Rectal smooth muscle tissue (tissue), 1 donor: ENCODE data around the gene AVPR1B.

Experiments
- H3K27ac ChIP-seq: one replicate; pipeline ENCODE4 v1.7.0; 2013; ENCODE audit warnings: low read depth, low read length, inconsistent platforms
- H3K27me3 ChIP-seq: one replicate; pipeline ENCODE4 v1.7.0; 2013; ENCODE audit warnings: low read length; ENCODE audit not compliant: control insufficient read depth, insufficient read depth
- H3K36me3 ChIP-seq: one replicate; pipeline ENCODE4 v1.7.0; 2013; ENCODE audit warnings: low read length; ENCODE audit not compliant: control insufficient read depth, insufficient read depth
- H3K4me1 ChIP-seq: one replicate; pipeline ENCODE4 v1.7.0; 2013; ENCODE audit warnings: low read length; ENCODE audit not compliant: control insufficient read depth, insufficient read depth
- H3K4me3 ChIP-seq: one replicate; pipeline ENCODE4 v1.7.0; 2013; ENCODE audit warnings: low read length
- H3K9ac ChIP-seq: one replicate; pipeline ENCODE4 v1.7.0; 2013; ENCODE audit warnings: low read length

AVPR1B gene

DNA sequence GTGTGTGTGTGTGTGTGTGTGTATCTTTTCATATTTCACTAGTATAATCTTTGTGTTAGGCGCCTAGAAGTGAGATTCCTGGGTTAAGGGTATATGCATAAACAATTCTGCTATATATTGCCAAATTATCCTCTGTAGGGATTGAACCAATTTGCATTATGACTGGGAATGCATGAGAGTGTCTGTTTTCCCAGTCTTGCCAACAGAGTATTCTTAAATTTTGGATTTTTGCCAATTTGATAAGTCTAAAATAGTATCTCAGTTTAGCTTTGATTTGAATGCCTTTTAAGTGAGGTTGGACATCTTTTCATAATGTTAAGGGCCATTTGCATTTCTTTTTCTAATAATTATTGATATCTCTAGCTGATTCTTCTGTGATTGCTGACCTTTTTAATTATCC, 8.2 kb upstream of the AVPR1B start:
- Histone ChIP-seq H3K27ac (no peak overlapping the region), H3K36me3 (no peaks in the 10 kb centered on the region), H3K4me1 (no peaks in the 10 kb centered on the region), H3K27me3 (no peaks in the 10 kb centered on the region), H3K4me3 (no peak overlapping the region), H3K9ac (no peak overlapping the region)

DNA sequence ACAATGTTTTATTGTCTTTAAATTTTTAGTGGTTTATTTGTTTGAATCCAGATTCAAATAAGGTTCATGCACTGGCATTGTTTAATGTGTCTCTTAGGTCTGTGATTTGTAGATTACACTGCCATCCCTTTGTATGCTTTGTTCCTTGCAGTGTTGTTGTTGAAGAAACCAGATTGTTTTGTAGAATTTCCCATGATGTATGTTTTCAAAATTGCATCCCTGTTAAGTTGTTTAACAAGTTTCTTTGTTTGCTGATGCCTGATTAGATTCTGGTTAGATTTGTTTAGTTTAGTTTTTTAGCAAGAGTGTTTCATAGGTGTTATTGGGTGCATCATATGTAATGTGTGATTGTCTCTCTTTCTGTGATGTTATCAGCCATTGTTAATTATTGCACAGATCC, 5.5 kb upstream of the AVPR1B start:
- H3K36me3 ChIP-seq, result no peaks in the 10 kb centered on the region
- H3K9ac ChIP-seq, result no peak overlapping the region
- peaks cover under 1% of the 10 kb centered on the region for H3K4me1 ChIP-seq
- H3K27ac ChIP-seq, result no peak overlapping the region
- no peak overlapping the region for H3K4me3 ChIP-seq
- H3K27me3 ChIP-seq, result peaks cover 4% of the 10 kb centered on the region

DNA sequence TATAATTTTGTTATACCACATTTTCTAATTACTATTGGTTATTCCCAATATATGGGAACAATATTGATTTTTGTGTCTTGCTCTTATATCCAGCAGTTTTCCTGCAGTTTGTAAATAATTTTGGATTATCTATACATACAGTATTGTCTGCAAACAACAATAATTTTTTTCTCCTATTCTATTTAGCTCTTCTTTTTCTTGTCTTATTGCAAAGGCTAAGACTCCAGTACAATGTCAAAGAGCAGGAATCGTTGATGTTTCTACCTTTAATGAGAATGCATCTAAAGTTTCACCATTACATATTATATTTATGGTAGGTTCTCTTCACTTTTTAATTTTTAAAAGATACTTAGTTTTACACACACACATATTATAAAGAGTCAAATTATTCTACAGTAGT, 4.1 kb upstream of the AVPR1B start:
- Histone ChIP-seq H3K4me3 (no peak overlapping the region), H3K27ac (no peak overlapping the region), H3K27me3 (peaks cover 7% of the 10 kb centered on the region), H3K36me3 (no peaks in the 10 kb centered on the region), H3K4me1 (peaks cover 2% of the 10 kb centered on the region), H3K9ac (no peak overlapping the region)

DNA sequence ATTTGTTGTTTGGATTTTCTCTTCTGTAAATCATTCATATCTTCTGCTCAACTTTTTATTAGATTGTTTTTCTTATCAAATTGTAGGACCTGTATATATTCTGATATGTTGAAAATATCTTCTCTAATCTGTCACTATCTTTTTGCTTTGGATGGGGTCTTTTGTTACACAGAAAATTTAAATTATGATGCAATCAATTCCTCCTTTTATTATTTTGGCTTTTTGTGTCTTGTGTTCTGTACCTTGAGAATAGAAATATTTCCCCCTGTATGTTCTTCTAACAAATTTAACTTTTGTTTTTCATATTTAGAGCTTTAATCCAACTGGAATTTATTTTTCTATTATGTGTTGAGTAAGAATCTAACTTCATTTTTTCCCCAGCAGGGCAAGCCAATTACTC, 3.2 kb upstream of the AVPR1B start:
- Histone ChIP-seq H3K36me3 (no peaks in the 10 kb centered on the region), H3K27me3 (peaks cover 7% of the 10 kb centered on the region), H3K27ac (no peak overlapping the region), H3K4me3 (no peak overlapping the region), H3K4me1 (peaks cover 2% of the 10 kb centered on the region), H3K9ac (no peak overlapping the region)

DNA sequence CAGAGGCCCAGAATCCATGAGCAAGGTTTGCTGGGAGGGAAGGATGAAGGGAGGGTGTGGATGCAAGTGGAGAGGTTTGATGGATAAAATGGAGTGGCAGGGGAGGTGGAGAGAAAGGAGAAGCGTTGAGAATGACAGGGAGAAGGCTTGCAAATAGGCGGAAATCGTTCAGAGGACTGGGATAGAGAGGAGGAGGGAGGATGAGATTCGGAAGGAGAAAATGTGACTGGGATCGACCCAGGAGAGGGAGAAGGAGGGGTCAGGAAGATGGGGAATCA, 376 bp downstream of the AVPR1B start:
- Histone ChIP-seq H3K4me3 (peak overlapping the region; percentile 64), H3K27me3 (peaks cover 7% of the 10 kb centered on the region), H3K4me1 (peaks cover 2% of the 10 kb centered on the region), H3K9ac (no peak overlapping the region), H3K27ac (no peak overlapping the region), H3K36me3 (no peaks in the 10 kb centered on the region)

DNA sequence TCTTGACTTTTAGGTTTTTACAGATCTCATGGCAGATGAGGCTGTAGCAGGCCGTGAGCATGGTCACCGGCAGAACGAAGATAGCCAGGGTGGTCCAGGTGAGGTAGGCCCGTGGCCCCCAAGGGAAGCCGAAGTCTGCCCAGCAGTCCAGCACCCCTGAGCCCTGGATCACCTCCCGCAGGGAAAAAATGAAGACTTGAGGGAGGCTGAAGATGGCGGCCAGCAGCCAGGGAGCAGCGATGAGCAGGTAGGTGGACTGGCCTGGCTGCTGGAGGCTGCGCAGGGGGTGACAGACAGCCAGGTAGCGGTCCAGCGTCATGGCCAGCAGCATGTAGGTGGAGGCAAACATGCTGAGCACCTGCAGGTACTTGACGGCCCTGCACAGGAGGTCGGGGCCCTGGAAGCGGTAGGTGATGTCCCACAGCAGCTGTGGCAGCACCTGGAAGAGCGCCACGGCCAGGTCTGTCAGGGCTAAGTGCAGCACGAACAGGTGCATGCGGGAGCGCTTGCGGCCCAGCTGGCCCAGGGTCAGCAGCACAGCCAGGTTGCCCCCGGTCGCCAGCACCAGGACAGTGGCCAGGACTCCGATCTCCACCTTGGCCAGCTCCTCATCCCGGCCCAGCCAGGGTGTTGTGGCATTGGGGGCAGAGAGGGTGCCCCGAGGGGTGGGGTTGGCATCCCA, 856 bp downstream of the AVPR1B start:
- Histone ChIP-seq H3K27me3 (peaks cover 7% of the 10 kb centered on the region), H3K9ac (no peak overlapping the region), H3K27ac (no peak overlapping the region), H3K4me3 (no peak overlapping the region), H3K4me1 (peaks cover 2% of the 10 kb centered on the region), H3K36me3 (no peaks in the 10 kb centered on the region)

DNA sequence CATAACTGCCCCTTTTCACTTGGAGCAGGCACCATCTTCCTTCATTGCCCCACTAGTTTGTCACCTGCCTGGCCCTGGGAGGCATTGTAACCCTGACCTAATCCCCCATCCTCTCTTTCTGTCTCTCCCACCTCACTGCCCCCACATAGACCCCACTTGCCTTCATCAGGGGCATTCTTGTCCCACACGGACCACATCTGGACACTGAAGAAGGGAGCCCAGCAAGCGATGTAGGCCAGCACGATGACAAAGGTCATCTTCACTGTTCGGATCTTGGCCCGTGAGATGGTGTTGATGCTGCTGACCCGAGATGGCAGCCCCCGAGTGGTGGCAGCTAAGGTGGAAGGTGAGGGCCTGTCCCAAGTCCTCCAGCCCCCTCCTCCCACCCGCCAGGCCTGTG, 1.4 kb downstream of the AVPR1B start:
- peaks cover 7% of the 10 kb centered on the region for H3K27me3 ChIP-seq
- H3K27ac ChIP-seq, result no peak overlapping the region
- H3K4me1 ChIP-seq, result peaks cover 2% of the 10 kb centered on the region
- no peaks in the 10 kb centered on the region for H3K36me3 ChIP-seq
- no peak overlapping the region for H3K9ac ChIP-seq
- no peak overlapping the region for H3K4me3 ChIP-seq

DNA sequence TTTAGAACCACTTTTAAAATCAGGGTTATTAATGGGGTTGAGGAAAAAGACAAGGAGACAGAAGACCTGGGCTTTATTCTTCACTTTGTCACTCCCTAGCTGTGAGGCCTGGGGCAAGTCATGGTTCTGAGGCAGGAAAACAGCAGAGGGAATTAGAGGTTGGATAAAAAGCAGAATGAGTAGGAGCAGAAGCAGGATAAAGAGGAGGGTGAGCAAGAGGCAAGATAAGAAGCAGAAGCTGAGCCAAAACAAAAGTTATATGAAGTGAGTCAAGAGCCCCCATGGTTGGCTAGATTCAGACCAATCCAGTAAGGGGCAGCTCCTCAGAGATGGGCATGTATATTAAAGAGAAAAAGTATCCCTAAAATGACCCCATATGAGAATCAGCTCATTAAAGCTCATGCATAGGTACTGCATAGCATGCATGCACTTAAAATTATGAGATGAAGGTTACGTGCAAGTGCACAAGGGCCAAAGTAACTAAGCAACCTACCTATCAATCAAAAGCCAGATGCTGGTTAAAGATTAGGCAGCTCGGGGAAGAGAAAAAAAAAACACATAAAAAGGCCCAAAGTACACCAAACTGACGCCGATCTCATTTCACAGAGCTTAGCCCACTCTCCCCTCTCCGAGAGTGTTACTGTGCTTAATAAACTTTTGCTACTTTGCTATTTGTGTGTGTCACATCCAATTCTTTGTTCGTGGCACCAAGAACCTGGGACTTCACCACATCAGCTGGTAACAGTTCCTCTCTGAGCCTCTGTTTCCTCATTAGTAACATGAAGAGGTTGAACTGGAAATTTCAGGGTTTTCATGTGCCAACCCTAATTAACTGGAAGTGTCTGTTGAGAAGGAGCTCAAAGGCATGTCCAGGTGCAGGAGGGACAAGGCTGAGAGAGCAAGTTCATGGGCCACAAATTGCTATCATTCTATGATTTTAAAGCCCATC, 2.2 kb downstream of the AVPR1B start:
- H3K9ac ChIP-seq, result no peak overlapping the region

DNA sequence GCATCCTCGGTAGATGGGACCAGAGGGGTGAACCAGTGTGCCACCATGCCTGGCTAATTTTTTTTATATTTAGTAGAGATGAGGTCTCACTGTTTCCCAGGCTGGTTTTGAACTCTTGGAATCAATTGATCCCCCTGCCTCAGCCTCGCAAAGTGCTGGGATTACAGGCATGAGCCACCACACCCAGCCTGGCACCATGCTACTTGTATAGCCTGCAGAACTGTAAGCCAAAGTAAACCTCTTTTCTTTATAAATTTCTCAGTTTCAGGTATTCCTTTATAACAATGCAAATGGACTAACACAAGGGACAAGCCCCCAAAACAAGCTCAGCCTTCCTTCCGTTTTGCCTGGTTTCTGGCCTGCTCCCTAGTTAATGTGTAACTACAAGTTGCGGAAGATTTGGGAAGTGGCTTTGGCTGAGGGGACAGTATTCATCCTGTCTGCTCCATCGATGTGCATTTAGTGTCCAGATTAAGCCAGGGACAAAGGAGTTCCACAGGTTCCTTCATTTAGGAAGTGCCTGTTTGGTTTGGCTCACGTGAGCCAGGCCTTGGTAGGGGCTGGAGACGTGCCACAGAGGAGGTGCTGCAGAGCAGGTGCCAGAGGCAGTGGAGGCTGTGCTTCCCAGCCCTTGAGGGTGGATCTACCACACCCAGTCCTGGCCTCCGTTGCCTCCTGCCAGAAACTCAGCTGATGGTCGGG, 4.4 kb downstream of the AVPR1B start:
- Histone ChIP-seq H3K27me3 (peaks cover 3% of the 10 kb centered on the region), H3K4me1 (peaks cover 2% of the 10 kb centered on the region), H3K4me3 (no peak overlapping the region), H3K27ac (no peak overlapping the region), H3K9ac (no peak overlapping the region), H3K36me3 (no peaks in the 10 kb centered on the region)

More for the DNA sequence above, 2.2 kb downstream of the AVPR1B start:
- H3K36me3 ChIP-seq, result no peaks in the 10 kb centered on the region
- peaks cover 7% of the 10 kb centered on the region for H3K27me3 ChIP-seq
- H3K4me1 ChIP-seq, result peaks cover 2% of the 10 kb centered on the region
- no peak overlapping the region for H3K27ac ChIP-seq
- no peak overlapping the region for H3K4me3 ChIP-seq

DNA sequence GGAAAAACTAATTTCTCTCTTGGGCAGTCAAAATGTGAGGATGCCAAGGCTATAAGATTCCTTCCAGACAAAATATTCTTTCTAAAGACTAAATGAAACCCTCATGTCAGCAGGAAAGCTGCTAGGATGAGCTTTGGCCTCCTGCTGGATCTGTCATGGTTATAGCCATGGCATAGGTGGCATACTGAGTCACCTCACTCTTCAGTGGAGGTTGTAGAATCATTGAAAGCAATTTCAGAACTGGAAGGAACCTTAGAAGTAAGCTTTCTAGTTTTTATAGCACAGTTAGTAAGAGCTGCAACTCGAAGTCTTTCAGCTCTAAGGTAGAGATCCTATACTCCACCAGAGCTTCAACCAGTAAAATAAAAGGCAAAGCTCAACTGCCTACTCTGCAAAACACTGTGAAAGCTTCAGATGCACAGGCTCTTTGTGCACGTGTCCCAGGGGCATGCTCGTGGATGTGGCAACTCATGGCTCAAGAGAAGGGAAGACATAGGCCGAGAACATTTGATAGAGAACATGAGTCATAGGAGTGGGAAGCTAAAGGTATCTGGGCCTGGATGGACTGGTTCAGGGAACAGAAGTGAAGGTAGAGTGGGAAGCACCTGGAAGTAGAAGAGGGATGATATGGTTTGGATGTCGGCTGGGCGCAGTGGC, 5.8 kb downstream of the AVPR1B start:
- Histone ChIP-seq H3K4me1 (no peaks in the 10 kb centered on the region), H3K9ac (no peak overlapping the region), H3K4me3 (no peak overlapping the region), H3K27me3 (no peaks in the 10 kb centered on the region), H3K36me3 (no peaks in the 10 kb centered on the region), H3K27ac (no peak overlapping the region)

DNA sequence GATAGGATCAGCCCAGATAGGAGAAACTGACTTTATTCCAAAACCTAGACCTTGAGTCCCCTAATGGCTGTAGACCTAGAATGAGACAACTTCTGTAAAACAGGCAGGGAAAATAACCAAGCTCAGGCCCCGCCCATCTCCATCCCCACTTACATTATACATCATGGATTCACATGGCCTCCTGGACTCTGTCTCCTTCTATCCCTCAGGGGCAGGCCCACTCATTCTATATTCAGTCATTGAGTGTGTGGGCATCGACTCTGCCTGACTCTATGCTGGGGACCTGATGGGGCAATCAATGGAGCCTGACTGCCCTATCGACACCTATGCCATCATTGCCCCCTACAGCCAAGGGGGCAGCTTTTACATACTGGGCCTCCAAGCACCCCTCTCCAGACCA, 6.4 kb downstream of the AVPR1B start:
- Histone ChIP-seq H3K4me3 (no peak overlapping the region), H3K36me3 (no peaks in the 10 kb centered on the region), H3K27ac (no peak overlapping the region), H3K4me1 (no peaks in the 10 kb centered on the region), H3K27me3 (no peaks in the 10 kb centered on the region), H3K9ac (no peak overlapping the region)

DNA sequence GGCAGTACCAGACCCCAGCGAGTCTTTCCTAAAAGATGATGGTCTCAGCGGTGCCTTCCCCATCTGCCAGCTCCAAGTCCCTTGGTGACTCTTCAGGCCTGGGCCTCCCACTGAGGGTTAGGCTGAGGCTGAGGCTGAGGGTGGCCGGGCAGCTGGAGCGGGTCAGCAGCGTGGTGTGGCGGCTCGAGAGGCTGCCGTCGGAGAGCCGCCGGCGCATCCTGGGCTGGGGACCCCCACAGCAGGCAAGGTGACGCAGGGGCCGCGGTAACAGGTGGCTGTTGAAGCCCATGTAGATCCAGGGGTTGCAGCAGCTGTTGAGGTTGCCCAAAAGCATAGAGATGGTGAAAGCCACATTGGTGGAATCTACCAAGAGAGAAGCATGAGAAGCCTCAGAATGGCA, 7.0 kb downstream of the AVPR1B start:
- no peaks in the 10 kb centered on the region for H3K36me3 ChIP-seq
- H3K4me3 ChIP-seq, result no peak overlapping the region
- no peak overlapping the region for H3K27ac ChIP-seq
- no peaks in the 10 kb centered on the region for H3K27me3 ChIP-seq
- no peaks in the 10 kb centered on the region for H3K4me1 ChIP-seq
- H3K9ac ChIP-seq, result no peak overlapping the region
